GM18507 (cell line): Measurements from ENCODE around the gene PPP6R2.

Experiments
- DNase-seq: peaks from one replicate; pipeline ENCODE4 v3.0.0; 2011; ENCODE audit warnings: low read depth; ENCODE audit not compliant: insufficient read length; ENCODE audit errors: extremely low spot score
- FAIRE-seq: peaks from 2 replicates; lab custom pipeline; 2011; peaks lifted over from hg19 to GRCh38; lab: Jason Lieb, UNC

The PPP6R2 gene

DNA sequence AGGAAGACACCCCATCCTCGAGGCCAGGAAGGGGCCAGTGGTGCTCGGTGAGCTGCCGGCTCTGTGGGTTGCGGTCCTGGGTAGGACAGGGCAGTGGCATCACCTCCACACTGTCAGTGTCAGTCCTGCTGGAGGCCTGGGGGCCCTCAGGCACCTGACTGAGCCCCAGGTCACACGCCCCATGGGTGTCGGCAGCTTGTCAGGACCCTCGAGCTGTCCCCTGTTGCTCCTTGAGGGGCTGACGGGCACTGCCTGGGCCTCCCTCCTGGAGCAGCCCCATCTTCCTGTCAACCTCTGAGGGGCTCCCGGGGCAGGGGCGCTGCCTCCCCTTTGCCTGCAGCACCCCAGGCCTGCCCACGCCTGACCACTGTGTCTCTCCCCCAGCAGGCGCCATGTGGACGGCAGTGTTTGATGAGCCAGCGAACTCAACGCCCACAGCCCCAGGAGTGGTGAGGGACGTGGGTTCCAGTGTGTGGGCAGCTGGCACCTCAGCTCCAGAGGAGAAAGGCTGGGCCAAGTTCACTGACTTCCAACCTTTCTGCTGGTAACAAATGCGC lies 96.3 kb downstream of the PPP6R2 start:
- no peak for FAIRE-seq
- no peak for DNase-seq

DNA sequence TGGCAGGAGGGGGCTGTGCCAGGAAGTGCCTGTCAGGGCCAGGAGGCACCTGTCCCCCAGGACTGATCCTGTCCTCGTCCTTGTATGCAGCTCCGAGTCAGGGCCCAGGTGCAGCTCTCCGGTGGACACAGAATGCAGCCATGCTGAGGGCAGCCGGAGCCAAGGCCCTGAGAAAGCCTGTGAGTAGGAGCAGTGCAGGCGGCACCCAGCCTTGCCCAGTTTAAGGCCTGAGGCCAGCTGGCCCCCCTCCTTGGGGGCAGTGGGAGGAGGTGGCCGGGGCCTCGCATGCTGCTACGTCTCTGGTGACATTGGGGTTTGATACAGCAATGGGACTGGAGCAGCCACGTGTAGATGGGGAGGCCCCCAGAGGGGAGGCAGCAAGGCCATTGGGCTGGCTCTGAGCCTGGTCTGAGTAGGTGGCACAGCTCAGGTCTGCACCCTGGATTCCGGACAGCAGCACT lies 96.8 kb downstream of the PPP6R2 start:
- DNase-seq (no peak), FAIRE-seq (no peak)

DNA sequence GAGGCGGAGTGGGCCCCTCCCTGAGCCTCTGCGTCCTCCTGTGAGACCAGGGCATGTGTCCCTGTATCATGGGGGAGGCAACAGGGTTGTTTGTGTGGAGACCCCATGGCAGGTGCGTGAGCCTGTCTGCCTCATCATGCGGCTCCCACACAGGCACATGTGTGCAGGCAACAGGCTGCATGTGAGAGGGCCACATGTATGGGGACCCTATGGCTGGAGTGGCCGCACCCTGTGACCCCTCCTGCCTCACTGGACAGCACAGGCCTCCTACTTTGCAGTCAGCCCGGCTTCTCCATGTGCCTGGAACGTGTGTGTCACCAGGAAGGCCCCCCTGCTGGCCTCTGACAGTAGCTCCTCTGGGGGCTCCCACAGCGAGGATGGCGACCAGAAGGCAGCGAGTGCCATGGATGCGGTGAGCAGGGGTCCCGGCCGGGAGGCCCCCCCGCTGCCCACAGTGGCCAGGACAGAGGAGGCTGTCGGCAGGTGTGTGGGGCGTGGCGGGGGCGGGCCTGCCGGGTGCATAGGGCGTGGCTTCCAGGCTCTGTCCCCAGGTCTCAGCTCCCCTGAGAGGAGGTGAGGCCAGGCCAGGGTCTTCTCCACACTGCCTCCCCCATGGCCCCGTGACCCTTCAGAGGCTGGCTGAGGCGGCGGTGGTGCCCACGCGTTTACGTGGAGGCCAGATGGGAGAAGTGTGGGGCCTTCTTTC lies 97.6 kb downstream of the PPP6R2 start:
- DNase-seq = no peak
- no peak for FAIRE-seq

GRCh38 chr22:50441428-50441993 lies 98.4 kb downstream of the PPP6R2 start:
- DNase-seq = no peak
- no peak for FAIRE-seq

- no peak for FAIRE-seq
Observed at GRCh38 chr22:50443197-50443596, 100.1 kb downstream of the PPP6R2 start.

GRCh38 chr22:50443801-50444625 lies 100.9 kb downstream of the PPP6R2 start:
- no peak for FAIRE-seq

More at GRCh38 chr22:50443197-50443596, 100.1 kb downstream of the PPP6R2 start:
- no peak for DNase-seq

DNA sequence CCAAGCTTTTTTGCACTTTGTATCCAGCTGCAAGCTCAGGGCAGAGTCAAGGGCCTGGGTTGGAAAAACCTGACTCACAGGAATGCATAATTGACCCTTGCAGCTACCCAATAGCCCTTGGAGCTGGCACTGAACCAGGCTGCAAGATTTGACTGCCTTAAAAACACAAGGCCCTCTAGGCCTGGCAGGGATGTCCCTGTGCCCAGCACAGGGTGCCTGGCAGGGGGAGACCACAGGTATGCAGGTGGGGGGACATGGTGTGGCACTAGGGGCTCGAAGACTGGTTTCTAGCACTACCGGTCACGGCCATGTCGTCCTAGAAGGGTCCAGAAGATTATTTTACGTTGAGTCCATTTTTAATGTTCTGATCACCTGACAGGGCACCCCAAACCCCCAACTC lies 101.5 kb downstream of the PPP6R2 start:
- FAIRE-seq = no peak
- no peak for DNase-seq

More at GRCh38 chr22:50443801-50444625, 100.9 kb downstream of the PPP6R2 start:
- DNase-seq = no peak

DNA sequence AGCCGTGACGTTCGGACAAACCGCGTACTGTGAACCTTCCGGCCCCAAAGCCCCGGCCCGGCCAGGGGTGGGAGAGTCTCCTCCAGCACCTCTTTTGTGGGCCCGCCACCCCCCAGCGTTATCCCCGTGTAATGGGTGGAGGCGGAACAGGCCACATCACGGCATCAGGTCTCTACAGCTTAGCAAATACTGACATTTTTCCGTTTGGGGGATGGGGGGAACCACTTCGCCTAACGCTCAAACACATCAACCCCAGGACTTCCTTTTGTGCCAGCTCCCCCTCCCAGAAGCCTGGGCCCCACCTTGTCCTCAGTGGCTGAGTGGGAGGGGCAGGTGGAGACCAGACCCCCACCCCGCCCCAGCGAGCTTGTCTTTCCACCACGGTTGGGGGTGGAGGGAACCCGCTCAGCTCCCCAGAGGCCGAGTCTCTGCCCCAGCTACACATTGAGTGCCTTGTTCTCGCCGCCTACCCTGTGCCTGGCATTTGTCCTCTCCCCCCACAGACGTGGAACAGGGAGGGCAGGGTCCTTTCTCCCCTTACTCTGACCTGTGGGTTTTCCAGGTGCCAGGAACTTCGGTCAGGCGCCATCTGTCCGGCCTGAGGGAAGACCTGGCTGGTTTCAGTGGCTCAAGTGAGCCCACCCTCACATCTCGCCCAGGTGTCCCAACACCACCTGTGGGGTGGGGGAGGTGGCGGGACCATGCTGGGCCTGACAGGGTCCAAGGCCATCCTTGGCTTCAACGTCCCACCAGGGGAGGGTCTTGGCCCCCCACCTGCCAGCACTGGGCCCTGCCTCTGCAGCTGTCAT lies 102.1 kb downstream of the PPP6R2 start:
- no peak for FAIRE-seq
- DNase-seq = no peak

GRCh38 chr22:50445880-50446707 lies 103.0 kb downstream of the PPP6R2 start:
- DNase-seq (no peak), FAIRE-seq (no peak)

- DNase-seq (no peak), FAIRE-seq (no peak)
Observed at GRCh38 chr22:50446708-50447575, 103.8 kb downstream of the PPP6R2 start.

DNA sequence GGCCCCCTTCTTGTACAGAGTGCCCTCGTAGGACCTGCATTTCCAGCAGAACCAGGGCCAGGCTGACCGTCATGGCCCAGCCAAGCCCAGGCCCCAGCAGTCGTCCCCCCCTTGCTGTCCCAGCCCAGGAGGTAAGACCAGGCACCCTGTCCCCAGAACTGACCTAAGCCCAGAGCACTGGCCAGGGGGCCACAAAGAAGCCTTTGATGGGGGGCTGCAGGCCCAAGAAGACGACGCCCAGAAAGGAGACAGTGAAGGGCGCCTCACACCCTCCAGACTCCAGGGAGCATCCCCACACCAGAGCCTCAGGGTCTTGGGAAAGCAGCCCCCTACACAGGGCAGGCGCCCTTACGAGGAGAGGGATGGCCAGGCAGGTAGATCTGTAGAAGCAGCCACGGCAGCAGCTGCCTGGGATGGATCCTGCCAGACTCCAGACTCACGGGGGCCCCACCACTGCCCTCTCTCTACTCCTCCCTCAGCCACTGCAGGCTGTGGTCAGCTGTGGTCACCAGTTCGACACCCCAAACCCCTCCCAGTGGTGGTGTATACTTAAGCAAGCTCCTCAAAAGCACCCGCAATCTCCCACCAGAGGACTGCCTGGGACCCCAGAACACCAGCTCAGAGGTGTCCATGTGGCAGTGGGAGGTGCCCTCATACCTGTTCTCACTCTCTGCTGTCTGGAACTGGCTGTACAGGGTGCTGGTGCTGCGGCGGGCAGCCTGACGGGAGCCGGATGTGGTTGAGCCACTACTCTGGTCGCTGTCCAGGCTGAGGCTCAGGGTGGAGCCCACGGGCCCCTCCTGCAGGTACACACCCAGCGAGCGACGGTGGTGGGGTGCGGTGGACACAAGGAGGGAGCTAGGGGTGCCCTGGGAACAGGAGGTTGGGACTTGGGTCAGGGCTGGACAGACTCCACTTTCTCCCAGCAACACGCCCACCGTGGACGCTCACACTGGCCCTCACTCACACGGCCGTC lies 104.7 kb downstream of the PPP6R2 start:
- DNase-seq = no peak
- FAIRE-seq = no peak

- FAIRE-seq (no peak), DNase-seq (no peak)
Observed at GRCh38 chr22:50452649-50453048, 109.5 kb downstream of the PPP6R2 start.

DNA sequence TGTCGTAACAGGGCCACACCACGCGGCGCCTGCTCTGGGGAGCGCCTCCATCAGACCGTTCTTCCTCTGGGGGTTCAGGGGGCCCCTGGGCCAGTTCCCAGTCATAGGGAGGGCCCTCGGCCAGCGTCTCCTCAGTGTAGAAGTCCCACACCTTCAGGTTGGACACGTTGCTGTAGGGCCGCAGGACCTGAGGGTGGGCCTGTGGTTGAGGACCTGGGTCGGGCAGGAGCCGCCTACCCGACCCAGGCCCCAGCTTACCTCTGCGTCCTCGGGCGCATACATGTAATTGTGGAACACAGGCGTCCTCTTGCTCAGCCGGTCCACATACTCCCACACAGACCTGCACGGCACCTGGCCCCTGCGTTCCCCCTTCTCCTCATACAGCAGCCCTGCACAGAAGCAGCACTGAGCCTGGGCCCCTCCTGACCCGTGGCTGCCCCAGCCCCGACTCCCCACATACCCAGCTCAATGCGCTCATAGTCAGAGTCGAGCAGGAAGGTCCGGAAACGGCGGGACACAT lies 111.5 kb downstream of the PPP6R2 start:
- FAIRE-seq = no peak
- no peak for DNase-seq

DNA sequence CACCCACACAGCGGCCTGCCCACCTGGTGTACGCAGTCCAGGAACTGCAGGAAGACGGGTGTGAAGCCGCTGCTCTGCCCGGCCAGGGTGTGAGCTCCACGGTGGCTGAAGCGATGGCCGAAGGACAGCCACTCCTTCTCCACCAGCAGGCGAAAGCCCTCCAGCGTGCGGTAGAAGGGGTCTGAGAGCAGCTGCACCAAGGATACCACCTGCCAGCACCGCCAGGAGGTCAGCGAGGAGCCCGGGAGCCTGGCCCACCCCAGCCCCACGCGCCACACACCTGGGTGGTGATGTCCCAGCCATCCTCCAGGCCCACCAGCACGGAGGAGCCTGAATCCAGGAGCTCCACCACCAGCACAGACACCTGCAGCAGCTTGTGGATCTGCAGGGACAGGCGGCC lies 112.1 kb downstream of the PPP6R2 start:
- DNase-seq (no peak), FAIRE-seq (no peak)

- FAIRE-seq = no peak
- no peak for DNase-seq
Observed at GRCh38 chr22:50456026-50456425, 112.9 kb downstream of the PPP6R2 start.

GRCh38 chr22:50456466-50457234 lies 113.5 kb downstream of the PPP6R2 start:
- FAIRE-seq = no peak

More at GRCh38 chr22:50456466-50457234, 113.5 kb downstream of the PPP6R2 start:
- no peak for DNase-seq
